ENCODE results near the gene KIAA1217. TPM values are rescaled to one million over a fixed set of nuclear protein-coding genes. Genes with fewer than 3 reads are reported as not detected.

The KIAA1217 gene
- polyA plus RNA-seq, 1 donor from 2014 or later, result 0.22 TPM

- Histone ChIP-seq H3K79me2 (replicated peaks; ENCODE audit: insufficient read depth, low read length) (no peaks in the 10 kb centered on the region), H3K27me3 (ENCODE audit: insufficient read depth, low read depth, low read length) (no peaks in the 10 kb centered on the region), H3K9me2 (ENCODE audit: insufficient read depth, low read length) (no peaks in the 10 kb centered on the region), H3K4me2 (ENCODE audit: low read length) (no peak overlapping the region), H2AFZ (ENCODE audit: low read depth, low read length) (no peak overlapping the region), H3F3A (ENCODE audit: insufficient read depth, low read length, poor library complexity, severe bottlenecking) (no peaks in the 10 kb centered on the region), H3K9me3 (ENCODE audit: low read length) (no peaks in the 10 kb centered on the region), H4K20me1 (ENCODE audit: insufficient read depth) (no peaks in the 10 kb centered on the region), H3K36me3 (ENCODE audit: insufficient read depth, low read length) (no peaks in the 10 kb centered on the region), H3K27ac (ENCODE audit: low read length) (no peak overlapping the region), H3K4me3 (ENCODE audit: low read length) (no peak overlapping the region), H3K9ac (ENCODE audit: low read length) (no peak overlapping the region)
- TF ChIP-seq RAD21 (conservative IDR thresholded peaks at IDR 0.05), result no peak
- TF ChIP-seq MXI1 (conservative IDR thresholded peaks at IDR 0.05; ENCODE audit: poor library complexity, severe bottlenecking), result no peak
- no peak for TF ChIP-seq SMC3 (conservative IDR thresholded peaks at IDR 0.05; ENCODE audit: poor library complexity)
- no peak for TF ChIP-seq TAF1 (IDR thresholded peaks at IDR 0.05; ENCODE audit: low read depth)
- no peak for TF ChIP-seq EZH2 (IDR thresholded peaks at IDR 0.05; ENCODE audit: borderline replicate concordance, insufficient read depth, low read length, poor library complexity, severe bottlenecking)
- no peak for TF ChIP-seq POLR2AphosphoS5 (IDR thresholded peaks at IDR 0.05)
- TF ChIP-seq CTCF (IDR thresholded peaks at IDR 0.05; ENCODE audit: poor library complexity, severe bottlenecking), result no peak
- no peak for TF ChIP-seq EP300 (conservative IDR thresholded peaks at IDR 0.05; ENCODE audit: poor library complexity, severe bottlenecking)
- TF ChIP-seq, protein P1, sequence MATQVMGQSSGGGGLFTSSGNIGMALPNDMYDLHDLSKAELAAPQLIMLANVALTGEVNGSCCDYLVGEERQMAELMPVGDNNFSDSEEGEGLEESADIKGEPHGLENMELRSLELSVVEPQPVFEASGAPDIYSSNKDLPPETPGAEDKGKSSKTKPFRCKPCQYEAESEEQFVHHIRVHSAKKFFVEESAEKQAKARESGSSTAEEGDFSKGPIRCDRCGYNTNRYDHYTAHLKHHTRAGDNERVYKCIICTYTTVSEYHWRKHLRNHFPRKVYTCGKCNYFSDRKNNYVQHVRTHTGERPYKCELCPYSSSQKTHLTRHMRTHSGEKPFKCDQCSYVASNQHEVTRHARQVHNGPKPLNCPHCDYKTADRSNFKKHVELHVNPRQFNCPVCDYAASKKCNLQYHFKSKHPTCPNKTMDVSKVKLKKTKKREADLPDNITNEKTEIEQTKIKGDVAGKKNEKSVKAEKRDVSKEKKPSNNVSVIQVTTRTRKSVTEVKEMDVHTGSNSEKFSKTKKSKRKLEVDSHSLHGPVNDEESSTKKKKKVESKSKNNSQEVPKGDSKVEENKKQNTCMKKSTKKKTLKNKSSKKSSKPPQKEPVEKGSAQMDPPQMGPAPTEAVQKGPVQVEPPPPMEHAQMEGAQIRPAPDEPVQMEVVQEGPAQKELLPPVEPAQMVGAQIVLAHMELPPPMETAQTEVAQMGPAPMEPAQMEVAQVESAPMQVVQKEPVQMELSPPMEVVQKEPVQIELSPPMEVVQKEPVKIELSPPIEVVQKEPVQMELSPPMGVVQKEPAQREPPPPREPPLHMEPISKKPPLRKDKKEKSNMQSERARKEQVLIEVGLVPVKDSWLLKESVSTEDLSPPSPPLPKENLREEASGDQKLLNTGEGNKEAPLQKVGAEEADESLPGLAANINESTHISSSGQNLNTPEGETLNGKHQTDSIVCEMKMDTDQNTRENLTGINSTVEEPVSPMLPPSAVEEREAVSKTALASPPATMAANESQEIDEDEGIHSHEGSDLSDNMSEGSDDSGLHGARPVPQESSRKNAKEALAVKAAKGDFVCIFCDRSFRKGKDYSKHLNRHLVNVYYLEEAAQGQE (IDR thresholded peaks at IDR 0.05; ENCODE audit: borderline replicate concordance), result no peak
Observed at GRCh38 chr10:24531439-24531838, 322.5 kb downstream of the KIAA1217 start.

DNA sequence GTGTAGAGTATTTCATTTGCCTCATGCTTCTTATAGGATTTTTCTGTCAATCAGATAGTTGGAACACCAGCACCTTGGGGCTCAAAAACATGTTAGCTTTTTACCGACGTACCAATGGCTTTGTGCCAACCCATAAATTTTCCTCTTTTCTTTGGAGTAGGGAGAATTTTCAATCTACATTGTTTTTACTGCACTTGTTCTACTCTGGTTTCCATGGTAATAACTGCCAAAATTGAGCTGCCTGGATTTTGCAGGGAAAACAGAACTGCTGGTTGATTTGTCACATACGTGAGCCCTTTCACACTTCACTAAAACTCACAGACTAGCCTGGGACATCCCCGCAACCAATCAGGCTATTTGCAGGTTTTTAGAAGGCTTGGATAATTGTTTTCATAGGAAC is 325.0 kb downstream of the KIAA1217 start:
- Histone ChIP-seq H3K9ac (ENCODE audit: low read length) (no peak overlapping the region), H3K79me2 (replicated peaks; ENCODE audit: insufficient read depth, low read length) (no peaks in the 10 kb centered on the region), H3K4me2 (ENCODE audit: low read length) (no peak overlapping the region), H2AFZ (ENCODE audit: low read depth, low read length) (no peak overlapping the region), H3K27ac (ENCODE audit: low read length) (no peak overlapping the region), H3K36me3 (ENCODE audit: insufficient read depth, low read length) (no peaks in the 10 kb centered on the region), H3K9me2 (ENCODE audit: insufficient read depth, low read length) (no peaks in the 10 kb centered on the region), H3K4me3 (ENCODE audit: low read length) (no peak overlapping the region), H4K20me1 (ENCODE audit: insufficient read depth) (no peaks in the 10 kb centered on the region), H3K27me3 (ENCODE audit: insufficient read depth, low read depth, low read length) (no peaks in the 10 kb centered on the region), H3F3A (ENCODE audit: insufficient read depth, low read length, poor library complexity, severe bottlenecking) (no peaks in the 10 kb centered on the region), H3K9me3 (ENCODE audit: low read length) (no peaks in the 10 kb centered on the region)
- no peak for TF ChIP-seq MXI1 (conservative IDR thresholded peaks at IDR 0.05; ENCODE audit: poor library complexity, severe bottlenecking)
- no peak for TF ChIP-seq RAD21 (conservative IDR thresholded peaks at IDR 0.05)
- TF ChIP-seq CTCF (IDR thresholded peaks at IDR 0.05; ENCODE audit: poor library complexity, severe bottlenecking), result no peak
